Stimulated activated CD8-positive, alpha-beta memory T cell treated with anti-CD3 and anti-CD28 coated beads, Interleukin-15, amount 100 ng/mL, for 4 hours (primary cell): ENCODE data around the gene KIAA1549.
A peak's percentile ranks its signal among the peaks of the same experiment; 100 is the strongest.

ENCODE experiments used
- DNase-seq, 2 donors: peaks; one replicate each; pipeline ENCODE4 v3.0.0-alpha.2; 2020; ENCODE audit warnings: low read depth in 2 of 2

KIAA1549 gene

GRCh38 chr7:138907850-138908249 is 73.3 kb downstream of the KIAA1549 start:
- no peak for DNase-seq

GRCh38 chr7:138907201-138907847 is 73.9 kb downstream of the KIAA1549 start:
- DNase-seq: no peak

GRCh38 chr7:138903859-138904435 is 77.2 kb downstream of the KIAA1549 start:
- no peak for DNase-seq

- peak; percentile 3 to 49 for DNase-seq
Observed at GRCh38 chr7:138903186-138903820, 77.9 kb downstream of the KIAA1549 start.

GRCh38 chr7:138902161-138902560 is 79.0 kb downstream of the KIAA1549 start:
- no peak for DNase-seq

- no peak for DNase-seq
Observed at GRCh38 chr7:138900035-138900828, 81.0 kb downstream of the KIAA1549 start.

- no peak for DNase-seq
Observed at GRCh38 chr7:138898802-138899201, 82.4 kb downstream of the KIAA1549 start.

GRCh38 chr7:138898255-138898654 is 82.9 kb downstream of the KIAA1549 start:
- no peak for DNase-seq

- DNase-seq: no peak
Observed at GRCh38 chr7:138895679-138896078, 85.5 kb downstream of the KIAA1549 start.

GRCh38 chr7:138893258-138893657 is 87.9 kb downstream of the KIAA1549 start:
- DNase-seq: no peak

- no peak for DNase-seq
Observed at GRCh38 chr7:138892812-138893211, 88.4 kb downstream of the KIAA1549 start.

- no peak for DNase-seq
Observed at GRCh38 chr7:138892006-138892630, 89.1 kb downstream of the KIAA1549 start.

- DNase-seq: no peak
Observed at GRCh38 chr7:138891446-138891810, 89.8 kb downstream of the KIAA1549 start.

- no peak for DNase-seq
Observed at GRCh38 chr7:138890499-138891445, 90.4 kb downstream of the KIAA1549 start.

GRCh38 chr7:138889582-138890498 is 91.3 kb downstream of the KIAA1549 start:
- DNase-seq: no peak

- no peak for DNase-seq
Observed at GRCh38 chr7:138887872-138888656, 93.1 kb downstream of the KIAA1549 start.

GRCh38 chr7:138887085-138887710 is 94.0 kb downstream of the KIAA1549 start:
- DNase-seq: no peak

GRCh38 chr7:138886501-138886917 is 94.7 kb downstream of the KIAA1549 start:
- DNase-seq: no peak
